Fibroblast of lung (primary cell): ENCODE data around the gene RNU5B-1. TPM values are rescaled to one million over a fixed set of nuclear protein-coding genes. Genes with fewer than 3 reads are reported as not detected.

Source experiments
- DNase-seq, 2 donors: peaks; one replicate each; pipeline versions ENCODE4 v3.0.0 to v3.0.0-alpha.2; 2010; ENCODE audit warnings: low read depth in 2 of 2
- H2AFZ ChIP-seq: 2 replicates; pipeline ENCODE4 v1.5.1; 2012; ENCODE audit warnings: low read length, control low read depth, inconsistent platforms
- H3K27ac ChIP-seq: 2 replicates; pipeline ENCODE4 v1.5.1; 2011; ENCODE audit warnings: low read length, control low read depth; ENCODE audit not compliant: insufficient read depth
- H3K27me3 ChIP-seq: 2 replicates; pipeline ENCODE4 v1.5.1; 2011; ENCODE audit warnings: mild to moderate bottlenecking, low read length; ENCODE audit not compliant: control insufficient read depth, insufficient read depth
- H3K36me3 ChIP-seq: 2 replicates; pipeline ENCODE4 v1.5.1; 2011; ENCODE audit warnings: low read length; ENCODE audit not compliant: control insufficient read depth, insufficient read depth
- H3K4me1 ChIP-seq: 2 replicates; pipeline ENCODE4 v1.5.1; 2011; ENCODE audit warnings: low read length; ENCODE audit not compliant: control insufficient read depth, insufficient read depth; ENCODE audit errors: extremely low read depth
- H3K4me2 ChIP-seq: 2 replicates; pipeline ENCODE4 v1.5.1; 2011; ENCODE audit warnings: low read length, control low read depth; ENCODE audit not compliant: insufficient read depth; ENCODE audit errors: extremely low read depth
- H3K4me3 ChIP-seq, 4 experiments: fragments of 200-600 bp in 1 of 4; sonication (generic) in 1 of 4; replicated peaks in 1 of 4; 2 replicates each; pipeline ENCODE4 v1.5.1; 2011 to 2016; ENCODE audit warnings: low read length in 4 of 4, low read depth in 3 of 4, mild to moderate bottlenecking in 3 of 4, control low read depth in 2 of 4, inconsistent platforms in 1 of 4, mixed read lengths in 1 of 4; ENCODE audit not compliant: insufficient read depth in 1 of 4; ENCODE audit errors: control extremely low read depth in 1 of 4
- H3K79me2 ChIP-seq: 2 replicates; pipeline ENCODE4 v1.5.1; 2012; ENCODE audit warnings: mild to moderate bottlenecking, low read length, inconsistent platforms; ENCODE audit not compliant: control insufficient read depth, insufficient read depth
- H3K9ac ChIP-seq: 2 replicates; pipeline ENCODE4 v1.5.1; 2011; ENCODE audit warnings: mild to moderate bottlenecking, low read length, control low read depth; ENCODE audit not compliant: insufficient read depth
- H3K9me3 ChIP-seq: 2 replicates; pipeline ENCODE4 v1.5.1; 2012; ENCODE audit warnings: low read depth, low read length; ENCODE audit not compliant: control insufficient read depth, insufficient read depth
- H4K20me1 ChIP-seq: 2 replicates; pipeline ENCODE4 v1.5.1; 2011; ENCODE audit warnings: low read length; ENCODE audit not compliant: control insufficient read depth, insufficient read depth; ENCODE audit errors: extremely low read depth
- CTCF ChIP-seq, 2 donors: IDR thresholded peaks in 1 of 2; conservative IDR thresholded peaks in 1 of 2; 1 replicate in 1 of 2; 2 replicates in 1 of 2; pipeline ENCODE4 v1.5.1; 2011 to 2012; ENCODE audit warnings: low read length in 2 of 2, control low read depth in 1 of 2, inconsistent platforms in 1 of 2, low read depth in 1 of 2, mild to moderate bottlenecking in 1 of 2
- EZH2 ChIP-seq: IDR thresholded peaks from 2 replicates; pipeline ENCODE4 v1.5.1; 2012; ENCODE audit warnings: low read length, control low read depth, mild to moderate bottlenecking; ENCODE audit errors: missing control alignments
- polyA plus RNA-seq, 2 donors: library from polyadenylated mRNA; depleted of rRNA in 1 of 2; stranded (reverse) in 1 of 2; unstranded in 1 of 2; fragments of >200 nt; gene quantifications; 2 replicates each; pipeline ENCODE4 v1.2.1, GENCODE V29; 2011 to 2012; ENCODE audit warnings: missing spikeins in 1 of 2
- total RNA-seq: library from RNA; depleted of rRNA; stranded (reverse); fragments of >200 nt; gene quantifications from 2 replicates; pipeline ENCODE4 v1.2.1, GENCODE V29; 2014

RNU5B-1 gene
- total and polyA plus RNA-seq, 2 donors (not counting 1 experiment from before 2014, with no cell fraction given): not detected

GRCh38 chr15:65305776-65306175 is 1.3 kb downstream of the RNU5B-1 start:
- Histone ChIP-seq H3K4me3 (no peak overlapping the region), H3K79me2 (no peaks in the 10 kb centered on the region), H3K9ac (no peak overlapping the region), H2AFZ (no peak overlapping the region), H3K9me3 (no peaks in the 10 kb centered on the region), H4K20me1 (no peaks in the 10 kb centered on the region), H3K4me2 (no peak overlapping the region), H3K27me3 (no peaks in the 10 kb centered on the region), H3K36me3 (no peaks in the 10 kb centered on the region), H3K27ac (no peak overlapping the region), H3K4me1 (no peaks in the 10 kb centered on the region)
- no peak for TF ChIP-seq EZH2
- TF ChIP-seq CTCF (conservative IDR thresholded peaks at IDR 0.05 in 1 of 2, IDR thresholded peaks at IDR 0.05 in 1 of 2; ENCODE audit: low read depth in 1 of 2, low read length in 2 of 2): no peak
- no peak for DNase-seq

- no peak overlapping the region for H3K27ac ChIP-seq
- H3K27me3 ChIP-seq: no peaks in the 10 kb centered on the region
- no peak overlapping the region for H3K9ac ChIP-seq
- no peaks in the 10 kb centered on the region for H3K79me2 ChIP-seq
- TF ChIP-seq EZH2 (no peak), CTCF (conservative IDR thresholded peaks at IDR 0.05 in 1 of 2, IDR thresholded peaks at IDR 0.05 in 1 of 2; ENCODE audit: low read depth in 1 of 2, low read length in 2 of 2) (no peak)
- H3K36me3 ChIP-seq: no peaks in the 10 kb centered on the region
- H3K4me2 ChIP-seq: no peak overlapping the region
- no peak for DNase-seq
- H2AFZ ChIP-seq: no peak overlapping the region
- no peaks in the 10 kb centered on the region for H4K20me1 ChIP-seq
- no peaks in the 10 kb centered on the region for H3K4me1 ChIP-seq
- no peaks in the 10 kb centered on the region for H3K9me3 ChIP-seq
- no peak overlapping the region for H3K4me3 ChIP-seq
Measured at GRCh38 chr15:65306551-65306950, 2.1 kb downstream of the RNU5B-1 start.

- no peaks in the 10 kb centered on the region for H3K9me3 ChIP-seq
- no peaks in the 10 kb centered on the region for H3K36me3 ChIP-seq
- TF ChIP-seq EZH2: no peak
- TF ChIP-seq CTCF (conservative IDR thresholded peaks at IDR 0.05 in 1 of 2, IDR thresholded peaks at IDR 0.05 in 1 of 2; ENCODE audit: low read depth in 1 of 2, low read length in 2 of 2): no peak
- H3K4me1 ChIP-seq: no peaks in the 10 kb centered on the region
- no peak overlapping the region for H3K4me3 ChIP-seq
- H3K27me3 ChIP-seq: no peaks in the 10 kb centered on the region
- no peaks in the 10 kb centered on the region for H4K20me1 ChIP-seq
- H2AFZ ChIP-seq: no peak overlapping the region
- H3K27ac ChIP-seq: no peak overlapping the region
- H3K4me2 ChIP-seq: no peak overlapping the region
- no peaks in the 10 kb centered on the region for H3K79me2 ChIP-seq
- H3K9ac ChIP-seq: no peak overlapping the region
- no peak for DNase-seq
Measured at GRCh38 chr15:65307978-65308377, 3.5 kb downstream of the RNU5B-1 start.
